Smooth muscle cell (in vitro differentiated cells): ENCODE data around the gene GPR25. TPM values are rescaled to one million over a fixed set of nuclear protein-coding genes. Genes with fewer than 3 reads are reported as not detected.

Experiments
- DNase-seq: peaks from one replicate; lab custom pipeline; 2025; ENCODE audit not compliant: unreplicated experiment; lab: John Stamatoyannopoulos, UW
- H2AFZ ChIP-seq: fragments of 200-600 bp; sonication (generic); 2 replicates; pipeline ENCODE4 v1.6.0; 2016; ENCODE audit warnings: antibody characterized with exemption, low read depth, mild to moderate bottlenecking
- H3F3A ChIP-seq: fragments of 200-600 bp; sonication (generic); 2 replicates; pipeline ENCODE4 v1.6.0; 2017; ENCODE audit warnings: antibody characterized with exemption, low read depth
- H3K27ac ChIP-seq: fragments of 200-600 bp; sonication (generic); 2 replicates; pipeline ENCODE4 v1.5.1; 2016; ENCODE audit warnings: low read depth, mild to moderate bottlenecking
- H3K27me3 ChIP-seq: fragments of 200-600 bp; sonication (generic); 2 replicates; pipeline ENCODE4 v1.6.1; 2016; ENCODE audit warnings: low read depth, mild to moderate bottlenecking
- H3K36me3 ChIP-seq: fragments of 200-600 bp; sonication (generic); 2 replicates; pipeline ENCODE4 v1.5.1; 2016; ENCODE audit warnings: low read depth
- H3K4me1 ChIP-seq: fragments of 200-600 bp; sonication (generic); 2 replicates; pipeline ENCODE4 v1.5.1; 2016; ENCODE audit warnings: low read depth
- H3K4me2 ChIP-seq: fragments of 200-600 bp; sonication (generic); 2 replicates; pipeline ENCODE4 v1.6.0; 2016; ENCODE audit warnings: mild to moderate bottlenecking
- H3K4me3 ChIP-seq: fragments of 200-600 bp; sonication (generic); 2 replicates; pipeline ENCODE4 v1.5.1; 2016; ENCODE audit warnings: mild to moderate bottlenecking
- H3K79me2 ChIP-seq: fragments of 200-600 bp; sonication (generic); 2 replicates; pipeline ENCODE4 v1.6.0; 2016; ENCODE audit warnings: low read depth, mild to moderate bottlenecking
- H3K9ac ChIP-seq: fragments of 200-600 bp; sonication (generic); 2 replicates; pipeline ENCODE4 v1.6.0; 2016; ENCODE audit warnings: low read depth
- H3K9me3 ChIP-seq: fragments of 200-600 bp; sonication (generic); replicated peaks from 2 replicates; pipeline ENCODE4 v1.5.1; 2016; ENCODE audit warnings: low read depth
- H4K20me1 ChIP-seq: fragments of 200-600 bp; sonication (generic); 2 replicates; pipeline ENCODE4 v1.6.0; 2016; ENCODE audit warnings: low read depth
- CTCF ChIP-seq: fragments of 200-600 bp; sonication (generic); IDR thresholded peaks from 2 replicates; pipeline ENCODE4 v1.5.1; 2017; ENCODE audit warnings: borderline replicate concordance, mild to moderate bottlenecking, antibody characterized with exemption; ENCODE audit not compliant: insufficient read depth, poor library complexity, severe bottlenecking
- WGBS: methylation state at CpG from one replicate; pipeline ENCODE4 v1.1.7; 2016; ENCODE audit warnings: low lambda C conversion rate; 5-methylcytosine and 5-hydroxymethylcytosine counted together
- polyA plus RNA-seq: library from polyadenylated mRNA; unstranded; fragments of >200 nt; fragmentation: Nextera tagmentation; extraction: Ambion mirVana; gene quantifications from 2 replicates; pipeline ENCODE4 v1.2.1, GENCODE V29; 2016
- total RNA-seq: library from RNA; depleted of rRNA; stranded (reverse); fragments of >200 nt; gene quantifications from 2 replicates; pipeline ENCODE4 v1.2.3, GENCODE V29; 2014

Gene GPR25
- total and polyA plus RNA-seq, 2 experiments from 2014 or later, result not detected

- Histone ChIP-seq H3K9me3 (no peaks in the 10 kb centered on the region), H3K9ac (no peak overlapping the region), H3K27ac (no peak overlapping the region), H3K27me3 (no peaks in the 10 kb centered on the region), H3K4me2 (no peak overlapping the region), H3K4me1 (no peaks in the 10 kb centered on the region), H3K36me3 (peaks cover 34% of the 10 kb centered on the region), H3K79me2 (no peaks in the 10 kb centered on the region), H3K4me3 (no peak overlapping the region), H3F3A (peaks cover 2% of the 10 kb centered on the region), H2AFZ (no peak overlapping the region), H4K20me1 (no peaks in the 10 kb centered on the region)
- no peak for TF ChIP-seq CTCF
- 73% methylated on average over 1 of the region's 1 CpG for WGBS
- no peak for DNase-seq
Observed at GRCh38 chr1:200857804-200858203, 15.0 kb upstream of the GPR25 start.

DNA sequence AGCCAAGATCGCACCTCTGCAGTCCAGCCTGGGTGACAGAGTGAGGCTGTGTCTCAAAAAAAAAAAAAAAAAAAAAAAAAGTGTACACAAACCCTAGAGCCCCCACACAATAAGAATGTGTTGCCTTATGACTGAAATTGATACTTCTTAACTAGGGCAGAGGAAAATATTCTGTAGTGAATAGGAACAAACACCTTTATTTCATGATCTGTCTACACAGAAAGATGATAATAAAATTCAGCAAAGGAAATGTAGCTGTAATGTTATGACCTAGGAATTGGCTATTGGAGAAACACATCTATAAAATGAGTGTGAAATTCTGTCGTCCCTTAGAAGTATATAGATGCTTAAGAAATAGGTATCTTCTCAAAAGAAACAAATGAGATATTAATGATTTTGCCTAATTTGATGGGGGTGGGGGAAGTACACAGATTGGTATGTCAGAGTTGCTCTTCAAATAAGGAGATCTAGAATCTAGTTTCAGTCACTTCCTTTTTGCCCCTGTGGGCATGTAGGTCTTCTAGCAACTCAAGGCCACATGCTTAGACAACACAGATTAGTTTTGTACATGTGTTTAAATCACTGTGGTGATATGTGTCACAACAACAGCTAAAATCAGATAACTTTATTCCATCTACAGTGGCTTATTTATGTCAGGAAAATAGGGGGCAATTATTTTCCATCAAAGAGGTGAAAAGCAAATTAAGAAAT lies 10.7 kb upstream of the GPR25 start:
- Histone ChIP-seq H3K27ac (no peak overlapping the region), H3K79me2 (no peaks in the 10 kb centered on the region), H3K9me3 (no peaks in the 10 kb centered on the region), H3K4me2 (no peak overlapping the region), H3K4me1 (no peaks in the 10 kb centered on the region), H4K20me1 (no peaks in the 10 kb centered on the region), H3K4me3 (no peak overlapping the region), H3F3A (peaks cover 16% of the 10 kb centered on the region), H3K36me3 (peaks cover 22% of the 10 kb centered on the region), H3K27me3 (no peaks in the 10 kb centered on the region), H3K9ac (no peak overlapping the region), H2AFZ (no peak overlapping the region)
- WGBS, result 98% methylated on average over 2 of the region's 2 CpGs
- no peak for TF ChIP-seq CTCF
- no peak for DNase-seq

DNA sequence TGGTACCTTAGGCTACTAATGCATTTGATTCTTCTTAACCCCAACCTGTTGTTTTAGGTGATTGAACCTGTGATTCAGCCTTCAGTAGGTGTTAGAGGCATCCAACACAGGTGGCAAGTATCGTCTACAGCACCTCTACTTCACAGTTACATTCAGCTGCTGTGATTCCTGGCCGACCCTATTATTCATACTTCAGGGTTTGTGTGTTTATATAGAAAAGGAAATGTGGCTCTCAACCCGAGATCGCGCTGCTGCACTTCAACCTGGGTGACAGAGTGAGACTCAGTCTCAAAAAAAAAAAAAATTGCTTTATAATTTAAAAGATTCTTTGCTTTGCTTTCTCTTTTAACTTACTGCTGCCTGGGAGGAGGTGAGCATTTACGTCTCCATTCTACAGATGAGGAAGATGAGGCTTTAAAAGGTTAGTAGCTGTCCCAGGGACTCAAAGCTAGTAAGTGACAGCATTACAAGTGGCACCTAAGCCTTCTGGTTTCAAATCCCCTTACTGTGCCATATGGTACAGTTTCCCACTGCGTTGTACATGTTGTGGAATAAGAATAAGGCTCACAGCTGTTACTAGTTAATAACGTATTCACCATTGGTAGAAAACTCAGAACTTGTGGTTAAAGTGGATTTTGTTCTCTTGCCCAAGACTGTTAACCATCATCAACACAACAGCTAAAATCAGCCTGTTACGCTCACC lies 9.9 kb upstream of the GPR25 start:
- H3K27me3 ChIP-seq, result no peaks in the 10 kb centered on the region
- H4K20me1 ChIP-seq, result no peaks in the 10 kb centered on the region
- H3K4me1 ChIP-seq, result no peaks in the 10 kb centered on the region
- H3K27ac ChIP-seq, result no peak overlapping the region
- H3K9ac ChIP-seq, result no peak overlapping the region
- peaks cover 14% of the 10 kb centered on the region for H3K36me3 ChIP-seq
- H2AFZ ChIP-seq, result no peak overlapping the region
- no peak for DNase-seq
- no peak overlapping the region for H3K4me2 ChIP-seq
- peaks cover 16% of the 10 kb centered on the region for H3F3A ChIP-seq
- H3K9me3 ChIP-seq, result no peaks in the 10 kb centered on the region
- TF ChIP-seq CTCF, result no peak
- H3K4me3 ChIP-seq, result no peak overlapping the region
- 98% methylated on average over 9 of the region's 9 CpGs for WGBS
- H3K79me2 ChIP-seq, result no peaks in the 10 kb centered on the region
